Peyer's patch (tissue), 4 donors: Measurements from ENCODE around the gene MED8. TPM values are rescaled to one million over a fixed set of nuclear protein-coding genes. Genes with fewer than 3 reads are reported as not detected.

ENCODE experiments used
- DNase-seq, 3 donors: peaks; one replicate each; pipeline ENCODE4 v3.0.0-alpha.2; 2017 to 2019
- H3K27ac ChIP-seq, 4 donors: fragments of 200-600 bp; sonication (generic); one replicate each; pipeline ENCODE4 v1.5.1; 2016 to 2019
- H3K27me3 ChIP-seq, 2 donors: fragments of 200-600 bp; sonication (generic); one replicate each; pipeline ENCODE4 v1.5.1; 2019
- H3K36me3 ChIP-seq, 3 donors: fragments of 200-600 bp; sonication (generic); one replicate each; pipeline ENCODE4 v1.5.1; 2016 to 2019
- H3K4me1 ChIP-seq, 4 donors: fragments of 200-600 bp; sonication (generic); one replicate each; pipeline ENCODE4 v1.5.1; 2016 to 2019
- H3K4me3 ChIP-seq, 4 donors: fragments of 200-600 bp; sonication (generic); 1 replicate in 3 of 4; 2 replicates in 1 of 4; pipeline ENCODE4 v1.5.1; 2016 to 2019; ENCODE audit warnings: mild to moderate bottlenecking in 1 of 4
- H3K9me3 ChIP-seq, 4 donors: fragments of 200-600 bp; sonication (generic); one replicate each; pipeline ENCODE4 v1.5.1; 2016 to 2019; ENCODE audit warnings: mild to moderate bottlenecking in 1 of 4
- POLR2A ChIP-seq, 2 donors: fragments of 450-650 bp; IDR thresholded peaks; one replicate each; pipeline ENCODE4 v1.5.1; 2017; ENCODE audit warnings: antibody characterized with exemption in 2 of 2, mild to moderate bottlenecking in 2 of 2, moderate library complexity in 2 of 2
- total RNA-seq, 4 donors: library from RNA; depleted of rRNA; stranded (reverse); fragments of >200 nt; gene quantifications; one replicate each; pipeline ENCODE4 v1.1.0, GENCODE V29; 2016
- TF ChIP-seq, protein P1 (sequence below), 6 experiments: fragments of 450-650 bp in 4 of 6; fragments of 200-600 bp in 2 of 6; sonication (generic) in 1 of 6; IDR thresholded peaks; one replicate each; pipeline ENCODE4 v1.5.1; 2017 to 2019; ENCODE audit warnings: antibody characterized with exemption in 6 of 6, mild to moderate bottlenecking in 3 of 6, moderate library complexity in 1 of 6

Gene MED8
- total RNA-seq, 4 donors from 2014 or later: 36.1 to 58.6 (median 38.7) TPM

DNA sequence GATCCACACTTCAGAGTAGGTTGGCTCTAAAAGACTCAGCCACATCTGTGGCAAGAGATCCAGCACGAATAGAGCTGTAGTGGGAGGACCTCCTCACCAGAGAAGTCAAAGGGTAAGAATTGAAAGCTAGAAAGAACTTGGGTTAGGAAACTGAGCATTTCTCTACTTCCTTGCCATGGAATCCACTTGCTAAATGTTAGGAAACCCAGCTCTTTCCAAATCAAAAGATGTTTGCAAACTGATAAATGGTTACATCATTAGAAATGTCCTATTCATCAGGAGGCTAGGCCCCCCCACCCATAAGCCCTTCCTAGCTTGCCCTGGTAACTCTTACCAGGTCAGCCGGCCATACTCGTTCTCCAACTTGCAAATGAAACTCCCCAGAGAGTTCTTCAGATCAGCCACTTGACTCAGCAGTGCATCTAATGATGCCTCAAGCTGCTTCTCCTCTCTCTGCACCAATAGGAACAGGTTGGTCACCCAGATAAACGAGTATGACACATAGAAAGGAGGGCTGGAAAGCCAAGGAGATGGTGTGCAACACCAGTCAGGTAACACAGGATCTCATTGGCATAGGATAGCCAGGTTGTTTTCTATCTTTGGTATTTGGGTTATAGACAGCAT, 1.5 kb downstream of the MED8 start:
- TF ChIP-seq POLR2A (IDR thresholded peaks at IDR 0.05): no peak
- TF ChIP-seq, protein P1, sequence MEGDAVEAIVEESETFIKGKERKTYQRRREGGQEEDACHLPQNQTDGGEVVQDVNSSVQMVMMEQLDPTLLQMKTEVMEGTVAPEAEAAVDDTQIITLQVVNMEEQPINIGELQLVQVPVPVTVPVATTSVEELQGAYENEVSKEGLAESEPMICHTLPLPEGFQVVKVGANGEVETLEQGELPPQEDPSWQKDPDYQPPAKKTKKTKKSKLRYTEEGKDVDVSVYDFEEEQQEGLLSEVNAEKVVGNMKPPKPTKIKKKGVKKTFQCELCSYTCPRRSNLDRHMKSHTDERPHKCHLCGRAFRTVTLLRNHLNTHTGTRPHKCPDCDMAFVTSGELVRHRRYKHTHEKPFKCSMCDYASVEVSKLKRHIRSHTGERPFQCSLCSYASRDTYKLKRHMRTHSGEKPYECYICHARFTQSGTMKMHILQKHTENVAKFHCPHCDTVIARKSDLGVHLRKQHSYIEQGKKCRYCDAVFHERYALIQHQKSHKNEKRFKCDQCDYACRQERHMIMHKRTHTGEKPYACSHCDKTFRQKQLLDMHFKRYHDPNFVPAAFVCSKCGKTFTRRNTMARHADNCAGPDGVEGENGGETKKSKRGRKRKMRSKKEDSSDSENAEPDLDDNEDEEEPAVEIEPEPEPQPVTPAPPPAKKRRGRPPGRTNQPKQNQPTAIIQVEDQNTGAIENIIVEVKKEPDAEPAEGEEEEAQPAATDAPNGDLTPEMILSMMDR (IDR thresholded peaks at IDR 0.05): no peak
- Histone ChIP-seq H3K9me3 (no peaks in the 10 kb centered on the region), H3K27ac (no peak overlapping the region), H3K4me3 (peak overlapping the region in 1 of 4 donors; percentile 96), H3K36me3 (peaks cover 0 to 42% (median 0%) of the 10 kb centered on the region in 3 donors), H3K27me3 (no peaks in the 10 kb centered on the region), H3K4me1 (peaks cover 0 to 21% (median 4%) of the 10 kb centered on the region in 4 donors)
- no peak for DNase-seq

DNA sequence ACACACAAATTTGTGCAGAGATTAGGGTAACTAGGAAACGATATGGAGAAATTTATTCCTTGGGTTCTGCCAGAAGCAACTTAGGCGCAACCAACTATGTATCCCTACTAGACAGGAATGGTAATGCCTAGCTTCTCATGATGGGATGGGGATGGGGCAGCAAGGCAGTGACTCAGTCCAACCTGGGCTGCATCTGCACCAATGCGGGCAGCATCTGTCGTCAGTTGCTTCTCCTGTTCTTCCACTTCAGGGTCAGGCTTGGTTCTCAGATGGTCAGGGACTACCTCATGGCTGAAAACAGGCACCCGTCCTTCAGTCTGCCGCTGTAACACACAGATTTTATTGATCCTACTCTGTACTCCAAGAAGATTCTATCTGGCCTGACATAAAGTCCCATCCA, 2.9 kb downstream of the MED8 start:
- no peak for TF ChIP-seq POLR2A (IDR thresholded peaks at IDR 0.05)
- TF ChIP-seq, protein P1 (IDR thresholded peaks at IDR 0.05): no peak
- Histone ChIP-seq H3K9me3 (no peaks in the 10 kb centered on the region), H3K27me3 (no peaks in the 10 kb centered on the region), H3K4me3 (no peak overlapping the region), H3K4me1 (peaks cover 0 to 29% (median 4%) of the 10 kb centered on the region in 4 donors), H3K27ac (no peak overlapping the region), H3K36me3 (peaks cover 0 to 42% (median 0%) of the 10 kb centered on the region in 3 donors)
- no peak for DNase-seq

DNA sequence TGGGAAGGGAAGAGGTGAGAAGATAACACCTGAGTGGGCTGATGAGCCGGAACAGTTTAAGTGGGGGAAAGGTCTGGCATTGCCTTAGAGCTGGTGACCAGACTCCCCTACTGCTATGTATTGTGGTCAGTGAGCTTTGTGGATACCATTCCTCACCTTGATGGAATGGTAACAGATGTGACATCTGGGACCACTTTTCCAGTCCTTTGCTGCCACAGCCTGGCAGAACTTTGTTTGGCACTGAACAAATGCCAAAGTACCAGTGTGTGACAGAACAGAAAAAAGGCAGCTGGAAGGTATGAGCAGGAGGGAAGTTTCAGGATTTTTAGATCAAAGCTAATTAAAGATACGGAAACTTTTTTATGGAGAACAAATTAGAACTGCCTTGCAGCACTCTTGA, 6.2 kb downstream of the MED8 start:
- no peak for DNase-seq
- H3K36me3 ChIP-seq: peaks cover 0 to 42% (median 0%) of the 10 kb centered on the region in 3 donors

GRCh38 chr1:43382027-43382779, 7.4 kb downstream of the MED8 start:
- Histone ChIP-seq H3K27me3 (no peaks in the 10 kb centered on the region), H3K4me3 (no peak overlapping the region), H3K4me1 (peaks cover 0 to 8% (median 0%) of the 10 kb centered on the region in 4 donors), H3K27ac (peak overlapping the region in 1 of 4 donors; percentile 35), H3K36me3 (peaks cover 0 to 41% (median 0%) of the 10 kb centered on the region in 3 donors), H3K9me3 (no peaks in the 10 kb centered on the region)
- TF ChIP-seq, protein P1 (IDR thresholded peaks at IDR 0.05): no peak
- TF ChIP-seq POLR2A (IDR thresholded peaks at IDR 0.05): no peak
- DNase-seq: no peak

More for the DNA sequence above, 6.2 kb downstream of the MED8 start:
- Histone ChIP-seq H3K27me3 (no peaks in the 10 kb centered on the region), H3K4me1 (peaks cover 0 to 12% (median 2%) of the 10 kb centered on the region in 4 donors), H3K9me3 (no peaks in the 10 kb centered on the region), H3K27ac (no peak overlapping the region), H3K4me3 (no peak overlapping the region)
- TF ChIP-seq, protein P1 (IDR thresholded peaks at IDR 0.05): peak in 3 of 6 experiments; percentile 49 to 57 (median 54)
- no peak for TF ChIP-seq POLR2A (IDR thresholded peaks at IDR 0.05)

- Histone ChIP-seq H3K4me1 (peaks cover 0 to 8% (median 0%) of the 10 kb centered on the region in 4 donors), H3K27me3 (no peaks in the 10 kb centered on the region), H3K9me3 (no peaks in the 10 kb centered on the region), H3K36me3 (peaks cover 0 to 35% (median 0%) of the 10 kb centered on the region in 3 donors), H3K27ac (no peak overlapping the region), H3K4me3 (no peak overlapping the region)
- DNase-seq: no peak
- no peak for TF ChIP-seq POLR2A (IDR thresholded peaks at IDR 0.05)
- TF ChIP-seq, protein P1 (IDR thresholded peaks at IDR 0.05): no peak
These were observed 8.0 kb downstream of the MED8 start for GRCh38 chr1:43381612-43382011.
